Measurements from ENCODE around the gene DLG2. TPM values are rescaled to one million over a fixed set of nuclear protein-coding genes. Genes with fewer than 3 reads are reported as not detected.

DLG2 gene
- total RNA-seq, 4 donors from 2014 or later = 1.3 to 4.7 (median 2.4) TPM

DNA sequence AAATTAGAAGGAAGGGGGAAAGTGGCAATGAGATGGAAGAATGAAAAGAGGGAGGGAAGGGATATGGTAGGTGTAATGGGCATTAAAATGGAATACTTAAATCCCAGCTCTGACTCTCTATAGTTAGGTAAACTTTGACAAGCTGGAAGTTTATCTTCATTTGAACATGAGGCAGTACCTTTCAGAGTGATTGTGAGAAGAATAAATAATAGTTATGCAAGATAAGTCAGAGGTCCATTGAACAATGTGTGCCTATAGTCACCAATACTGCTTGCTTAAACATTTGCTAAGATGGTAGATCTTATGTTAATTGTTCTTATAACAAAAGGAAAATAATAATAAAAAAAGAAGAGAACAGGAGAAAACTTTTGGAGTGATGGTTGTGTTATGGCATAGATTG, 1795.2 kb downstream of the DLG2 start:
- intact Hi-C loops (cut with DNase I; ENCODE audit: low total_unique reads) (no loop called here), in situ Hi-C loops (cut with MboI; ENCODE audit: low sequenced_read_pairs in 4 of 4) (loop anchor here in 2 of 4 donors (25.0 kb wide), 2 partner anchors 705 to 730 kb away; no protein-coding TSS in a partner anchor)
- H3K27me3 ChIP-seq = no peaks in the 10 kb centered on the region
- TF ChIP-seq POLR2A (IDR thresholded peaks at IDR 0.05) (no peak), CTCF (IDR thresholded peaks at IDR 0.05 in 4 of 5, conservative IDR thresholded peaks at IDR 0.05 in 1 of 5) (no peak)
- H3K9me3 ChIP-seq = no peaks in the 10 kb centered on the region
- H3K4me1 ChIP-seq = no peaks in the 10 kb centered on the region
- H3K36me3 ChIP-seq = no peaks in the 10 kb centered on the region
- H3K4me3 ChIP-seq = no peak overlapping the region
- DNase-seq = no peak
- no peak for ATAC-seq
- H3K27ac ChIP-seq = no peak overlapping the region

GRCh38 chr11:83827940-83828554, 1799.1 kb downstream of the DLG2 start:
- Histone ChIP-seq H3K4me3 (peak overlapping the region in 3 of 4 donors; percentile 15 to 25 (median 23)), H3K4me1 (no peaks in the 10 kb centered on the region), H3K36me3 (no peaks in the 10 kb centered on the region), H3K27me3 (no peaks in the 10 kb centered on the region), H3K27ac (no peak overlapping the region), H3K9me3 (no peaks in the 10 kb centered on the region)
- intact Hi-C loops (cut with DNase I; ENCODE audit: low total_unique reads) = no loop called here
- in situ Hi-C loops (cut with MboI; ENCODE audit: low sequenced_read_pairs in 4 of 4) = loop anchor here in 3 of 4 donors (10.0 to 25.0 kb wide), 4 partner anchors 709 to 1113 kb away; no protein-coding TSS in a partner anchor
- peak in 1 of 2 donors; percentile 33 for ATAC-seq
- DNase-seq = no peak
- peak in 3 of 5 experiments; percentile 4 to 34 (median 17) for TF ChIP-seq CTCF (IDR thresholded peaks at IDR 0.05 in 4 of 5, conservative IDR thresholded peaks at IDR 0.05 in 1 of 5)
- TF ChIP-seq POLR2A (IDR thresholded peaks at IDR 0.05) = no peak

GRCh38 chr11:83827520-83827919, 1799.6 kb downstream of the DLG2 start:
- H3K9me3 ChIP-seq = no peaks in the 10 kb centered on the region
- no peak for TF ChIP-seq CTCF (IDR thresholded peaks at IDR 0.05 in 4 of 5, conservative IDR thresholded peaks at IDR 0.05 in 1 of 5)
- no peak for TF ChIP-seq POLR2A (IDR thresholded peaks at IDR 0.05)
- no peaks in the 10 kb centered on the region for H3K27me3 ChIP-seq
- in situ Hi-C loops (cut with MboI; ENCODE audit: low sequenced_read_pairs in 4 of 4) (loop anchor here in 3 of 4 donors (10.0 to 25.0 kb wide), 4 partner anchors 710 to 1113 kb away; no protein-coding TSS in a partner anchor), intact Hi-C loops (cut with DNase I; ENCODE audit: low total_unique reads) (no loop called here)
- no peaks in the 10 kb centered on the region for H3K4me1 ChIP-seq
- no peak overlapping the region for H3K4me3 ChIP-seq
- no peaks in the 10 kb centered on the region for H3K36me3 ChIP-seq
- DNase-seq (no peak), ATAC-seq (no peak)
- H3K27ac ChIP-seq = no peak overlapping the region

DNA sequence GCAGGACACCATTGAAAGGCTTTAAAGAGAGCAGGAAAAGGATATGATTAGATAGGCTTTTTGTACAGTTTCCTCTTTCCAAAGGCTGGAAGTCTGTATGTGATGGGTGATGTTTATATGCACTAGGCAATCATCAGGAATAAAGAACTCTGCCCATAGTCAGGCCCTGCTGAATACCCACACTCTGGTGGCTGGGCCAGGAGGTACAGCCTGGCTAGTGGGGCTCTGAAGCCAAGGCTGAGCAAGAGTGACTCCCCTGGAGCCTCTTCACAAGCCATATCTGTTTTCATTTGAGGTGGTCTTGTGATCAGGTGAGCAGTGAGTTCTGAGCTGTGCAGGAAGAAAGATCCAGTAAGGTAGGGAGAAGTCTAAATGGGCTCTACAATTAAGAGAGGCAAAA, 1801.1 kb downstream of the DLG2 start:
- intact Hi-C loops (cut with DNase I; ENCODE audit: low total_unique reads) (no loop called here), in situ Hi-C loops (cut with MboI; ENCODE audit: low sequenced_read_pairs in 4 of 4) (loop anchor here in 3 of 4 donors (10.0 to 25.0 kb wide), 4 partner anchors 711 to 1111 kb away; no protein-coding TSS in a partner anchor)
- no peak for TF ChIP-seq POLR2A (IDR thresholded peaks at IDR 0.05)
- no peak for TF ChIP-seq CTCF (IDR thresholded peaks at IDR 0.05 in 4 of 5, conservative IDR thresholded peaks at IDR 0.05 in 1 of 5)
- DNase-seq = no peak
- no peak for ATAC-seq
- H3K27ac ChIP-seq = no peak overlapping the region
- H3K4me3 ChIP-seq = no peak overlapping the region
- no peaks in the 10 kb centered on the region for H3K36me3 ChIP-seq
- H3K27me3 ChIP-seq = no peaks in the 10 kb centered on the region
- H3K4me1 ChIP-seq = no peaks in the 10 kb centered on the region
- no peaks in the 10 kb centered on the region for H3K9me3 ChIP-seq
